ENCODE results near the gene PDE1A.

- no peak for TF ChIP-seq CTCF (IDR thresholded peaks at IDR 0.05)
- TF ChIP-seq POLR2A (IDR thresholded peaks at IDR 0.05): no peak
Observed at GRCh38 chr2:182377467-182377866, 49.4 kb downstream of the PDE1A start.

Measured in thyroid gland (tissue), 4 donors.